Measurements from ENCODE around the gene MAB21L4. TPM values are rescaled to one million over a fixed set of nuclear protein-coding genes. Genes with fewer than 3 reads are reported as not detected.

Gene MAB21L4
- total and polyA plus RNA-seq, 2 experiments from 2014 or later, result not detected

DNA sequence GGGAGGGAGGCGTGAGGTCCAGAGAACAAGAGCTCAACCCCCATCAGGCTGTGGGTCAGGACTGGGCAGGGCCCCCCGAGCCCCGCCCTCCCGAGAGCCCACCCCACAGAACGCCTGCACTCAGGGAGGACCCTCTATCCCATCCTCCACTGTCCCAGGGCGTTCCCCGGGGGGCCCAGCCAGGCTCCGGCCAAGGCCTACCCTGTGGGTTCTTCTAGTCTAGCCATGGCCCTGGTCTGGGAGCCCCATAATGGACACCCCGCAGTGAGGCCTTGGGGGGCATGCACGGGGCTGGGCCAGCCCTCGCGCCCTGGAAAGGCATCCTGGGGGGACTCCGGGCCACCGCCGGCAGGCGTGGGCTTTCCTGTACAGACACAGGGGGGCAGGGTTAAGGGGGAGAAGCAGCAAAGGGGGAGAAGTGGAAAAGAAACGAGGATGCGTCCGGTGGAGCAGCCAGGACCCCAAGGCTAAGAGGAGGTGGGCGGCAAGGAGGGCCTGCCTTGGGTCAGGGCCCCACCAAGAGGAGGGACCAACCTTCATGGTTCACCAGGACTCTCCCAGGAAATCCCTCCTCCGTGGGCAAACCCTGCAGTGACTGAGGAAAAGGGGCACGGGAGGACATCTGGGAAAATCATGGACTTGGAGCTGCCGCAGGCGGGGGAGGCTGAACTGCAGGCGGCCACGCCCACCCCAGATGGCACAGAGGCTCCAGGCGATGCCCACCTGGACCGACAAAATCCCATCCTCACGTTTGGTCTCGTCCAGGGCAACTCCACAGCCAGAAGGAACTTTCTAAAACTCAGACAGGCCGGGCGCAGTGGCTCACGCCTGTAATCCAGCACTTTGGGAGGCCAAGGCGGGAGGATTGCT is 7.5 kb upstream of the MAB21L4 start:
- Histone ChIP-seq H3K4me1 (ENCODE audit: low read depth) (no peaks in the 10 kb centered on the region), H3K9me3 (ENCODE audit: low read depth) (no peaks in the 10 kb centered on the region), H3K27ac (no peak overlapping the region), H3K27me3 (peaks cover 27% of the 10 kb centered on the region), H3K36me3 (no peaks in the 10 kb centered on the region), H3K4me3 (no peak overlapping the region)
- TF ChIP-seq CTCF (IDR thresholded peaks at IDR 0.05; ENCODE audit: low read depth, low read length), result no peak
- DNase-seq (ENCODE audit: low read depth in 1 of 2, low spot score in 1 of 2), result no peak

DNA sequence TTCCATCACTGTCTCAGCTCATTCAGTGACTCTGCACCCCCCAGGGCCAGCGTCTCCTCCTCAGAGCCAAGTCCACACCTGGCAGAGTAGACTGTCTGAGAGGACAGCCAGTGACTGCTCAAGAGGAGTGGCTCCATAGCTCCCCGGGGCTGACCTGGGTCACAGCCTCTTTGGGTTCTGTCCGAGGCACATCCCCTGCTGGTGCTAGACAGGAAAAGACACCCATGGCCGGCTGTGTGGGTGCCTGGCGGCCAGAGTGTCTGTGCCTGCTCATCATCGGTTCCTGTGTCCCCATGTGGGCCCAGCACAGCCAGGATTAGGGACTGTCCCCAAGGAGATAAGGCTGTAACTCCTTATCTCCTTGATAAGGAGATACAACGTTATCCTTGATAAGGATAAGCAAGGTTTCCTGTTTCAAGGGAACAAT is 6.7 kb upstream of the MAB21L4 start:
- DNase-seq (ENCODE audit: low read depth in 1 of 2, low spot score in 1 of 2), result no peak
- Histone ChIP-seq H3K9me3 (ENCODE audit: low read depth) (no peaks in the 10 kb centered on the region), H3K27me3 (peaks cover 27% of the 10 kb centered on the region), H3K4me1 (ENCODE audit: low read depth) (no peaks in the 10 kb centered on the region), H3K36me3 (no peaks in the 10 kb centered on the region), H3K4me3 (no peak overlapping the region), H3K27ac (no peak overlapping the region)
- no peak for TF ChIP-seq CTCF (IDR thresholded peaks at IDR 0.05; ENCODE audit: low read depth, low read length)

DNA sequence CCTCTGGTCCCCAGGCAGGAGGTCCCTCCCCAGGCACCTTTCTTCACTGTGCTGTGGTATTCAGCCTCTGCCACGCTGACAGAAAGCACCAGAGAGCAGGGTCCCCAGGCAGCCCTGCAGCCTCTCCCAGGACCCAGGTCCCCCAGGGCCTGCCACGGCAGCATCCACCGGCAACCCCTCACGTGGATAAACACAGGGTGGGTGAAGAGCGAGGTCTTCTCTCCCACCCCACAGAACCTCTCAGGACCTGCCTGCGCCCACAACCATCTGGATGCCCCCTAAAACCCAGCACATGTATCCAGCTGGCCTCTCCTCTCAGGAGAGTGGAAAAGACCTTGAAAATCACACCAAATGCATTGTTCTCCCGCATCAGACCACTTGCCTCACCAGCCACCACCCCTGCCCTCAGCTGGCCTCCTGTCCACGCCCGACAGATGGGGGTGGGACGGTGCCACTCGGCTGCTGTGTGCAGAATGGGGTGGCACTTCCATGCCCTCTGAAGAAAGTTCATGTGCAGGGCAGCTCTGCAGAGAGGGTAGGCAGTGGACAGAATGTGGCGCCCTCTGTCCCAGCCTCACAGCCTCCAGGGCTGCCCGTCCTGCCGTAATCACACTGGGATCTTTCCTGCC is 6.1 kb upstream of the MAB21L4 start:
- no peak for DNase-seq (ENCODE audit: low read depth in 1 of 2, low spot score in 1 of 2)
- Histone ChIP-seq H3K27me3 (peaks cover 23% of the 10 kb centered on the region), H3K36me3 (no peaks in the 10 kb centered on the region), H3K9me3 (ENCODE audit: low read depth) (no peaks in the 10 kb centered on the region), H3K27ac (no peak overlapping the region), H3K4me3 (no peak overlapping the region), H3K4me1 (ENCODE audit: low read depth) (no peaks in the 10 kb centered on the region)
- TF ChIP-seq CTCF (IDR thresholded peaks at IDR 0.05; ENCODE audit: low read depth, low read length), result no peak

- Histone ChIP-seq H3K9me3 (ENCODE audit: low read depth) (no peaks in the 10 kb centered on the region), H3K4me1 (ENCODE audit: low read depth) (no peaks in the 10 kb centered on the region), H3K27me3 (peaks cover 5% of the 10 kb centered on the region), H3K36me3 (no peaks in the 10 kb centered on the region), H3K4me3 (no peak overlapping the region), H3K27ac (no peak overlapping the region)
- TF ChIP-seq CTCF (IDR thresholded peaks at IDR 0.05; ENCODE audit: low read depth, low read length), result no peak
- DNase-seq (ENCODE audit: low read depth in 1 of 2, low spot score in 1 of 2), result no peak
Measured at GRCh38 chr2:240900141-240900860, 4.3 kb upstream of the MAB21L4 start.

DNA sequence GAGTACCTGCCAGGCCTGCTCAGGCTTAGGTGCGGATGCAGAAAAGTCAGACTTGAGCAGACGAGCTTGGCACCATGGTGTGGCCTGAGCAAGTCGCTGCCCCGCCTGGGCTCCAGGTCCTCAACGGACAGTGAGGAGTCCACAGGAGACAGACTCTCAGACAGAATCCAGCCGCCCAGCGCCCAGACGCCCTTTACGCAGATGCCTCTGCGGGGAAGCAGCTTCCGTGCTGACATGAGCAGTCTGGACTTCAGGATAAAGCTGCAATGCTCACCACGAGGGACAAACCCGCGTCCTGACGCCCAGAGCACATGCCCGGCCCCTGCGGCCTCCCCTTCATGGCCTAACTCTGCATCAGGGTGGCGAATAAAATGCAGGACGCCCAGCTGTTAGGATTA is 3.5 kb upstream of the MAB21L4 start:
- TF ChIP-seq CTCF (IDR thresholded peaks at IDR 0.05; ENCODE audit: low read depth, low read length), result no peak
- Histone ChIP-seq H3K4me3 (no peak overlapping the region), H3K9me3 (ENCODE audit: low read depth) (no peaks in the 10 kb centered on the region), H3K27ac (no peak overlapping the region), H3K36me3 (no peaks in the 10 kb centered on the region), H3K27me3 (no peaks in the 10 kb centered on the region), H3K4me1 (ENCODE audit: low read depth) (no peaks in the 10 kb centered on the region)
- DNase-seq (ENCODE audit: low read depth in 1 of 2, low spot score in 1 of 2), result no peak

All from cardiac muscle cell (in vitro differentiated cells and primary cell).